Activated naive CD4-positive, alpha-beta T cell treated with anti-CD3 and anti-CD28 coated beads for 36 hours (primary cell): ENCODE measurements around the gene SLBP. TPM values are rescaled to one million over a fixed set of nuclear protein-coding genes. Genes with fewer than 3 reads are reported as not detected.
"Not testable (repeated sequence)": the region's sequence is repeated elsewhere in the genome, so short reads cannot be mapped to it uniquely, and the experiment has no call there.

Experiments
- CTCF ChIA-PET: fragments of 350-600 bp; sonication (Branson Sonifier 250); formaldehyde crosslinking; loops from one replicate; lab custom pipeline; 2021; ENCODE audit warnings: antibody characterized with exemption; lab: Charles Lee
- DNase-seq: peaks from one replicate; pipeline ENCODE4 v3.0.0-alpha.2; 2020
- H3K27ac Mint-ChIP-seq: one replicate; pipeline ENCODE4 v1.8.0; 2021; ENCODE audit warnings: mild to moderate bottlenecking, mixed read lengths
- H3K27me3 Mint-ChIP-seq: one replicate; pipeline ENCODE4 v1.8.0; 2021; ENCODE audit warnings: low read depth, mixed read lengths
- H3K36me3 Mint-ChIP-seq: one replicate; pipeline ENCODE4 v1.8.0; 2021; ENCODE audit warnings: low read depth, mixed read lengths
- H3K4me1 Mint-ChIP-seq: one replicate; pipeline ENCODE4 v1.8.0; 2021; ENCODE audit warnings: low read depth, mixed read lengths
- H3K4me3 Mint-ChIP-seq: one replicate; pipeline ENCODE4 v1.8.0; 2021; ENCODE audit warnings: mild to moderate bottlenecking, moderate library complexity, mixed read lengths
- H3K9me3 Mint-ChIP-seq: one replicate; pipeline ENCODE4 v1.8.0; 2021; ENCODE audit warnings: mixed read lengths
- intact Hi-C: fragments of 100-400 bp; cut with micrococcal nuclease; formaldehyde crosslinking; loops from one replicate; pipeline ENCODE4 v1.15.1; 2023
- total RNA-seq, 2 experiments: library from RNA; stranded (reverse); gene quantifications; one replicate each; pipeline ENCODE4 v1.2.3, GENCODE V29; 2021

SLBP gene
- total RNA-seq, 2 experiments from 2014 or later, result 75.4 to 77.1 TPM

GRCh38 chr4:1714303-1715001 is 2.3 kb upstream of the SLBP start:
- peak overlapping the region; percentile 98 for H3K4me3 Mint-ChIP-seq

GRCh38 chr4:1713003-1713851 is 1.1 kb upstream of the SLBP start:
- Mint-ChIP-seq H3K27me3 (no peaks in the 10 kb centered on the region), H3K4me3 (peak overlapping the region; percentile 98), H3K9me3 (no peaks in the 10 kb centered on the region), H3K4me1 (peaks cover 67% of the 10 kb centered on the region), H3K36me3 (peaks cover 56% of the 10 kb centered on the region), H3K27ac (peak overlapping the region; percentile 94)
- intact Hi-C loops, result loop anchor here (2.0 to 5.0 kb wide), 7 partner anchors 14 to 550 kb away; partner anchors contain the start of genes CTBP1, HAUS3, MXD4 and NSD2
- no peak for DNase-seq
- CTCF ChIA-PET, result interaction anchor here (1.0 to 7.3 kb wide), 4 partner anchors 8 to 19 kb away, joined by 3 to 77 read pairs (median 4); partner anchors contain the start of genes TACC3 and TMEM129

More at GRCh38 chr4:1714303-1715001, 2.3 kb upstream of the SLBP start:
- DNase-seq, result no peak
- H3K36me3 Mint-ChIP-seq, result peaks cover 48% of the 10 kb centered on the region
- CTCF ChIA-PET, result interaction anchor here (1.0 to 7.3 kb wide), 3 partner anchors 10 to 20 kb away, joined by 3 to 77 read pairs (median 6); no protein-coding TSS in a partner anchor
- H3K27ac Mint-ChIP-seq, result peak overlapping the region; percentile 94
- intact Hi-C loops, result loop anchor here (5.0 kb wide), 2 partner anchors 132 to 528 kb away; partner anchors contain the start of genes HAUS3 and POLN
- H3K9me3 Mint-ChIP-seq, result no peaks in the 10 kb centered on the region
- H3K27me3 Mint-ChIP-seq, result no peaks in the 10 kb centered on the region
- H3K4me1 Mint-ChIP-seq, result peaks cover 62% of the 10 kb centered on the region

DNA sequence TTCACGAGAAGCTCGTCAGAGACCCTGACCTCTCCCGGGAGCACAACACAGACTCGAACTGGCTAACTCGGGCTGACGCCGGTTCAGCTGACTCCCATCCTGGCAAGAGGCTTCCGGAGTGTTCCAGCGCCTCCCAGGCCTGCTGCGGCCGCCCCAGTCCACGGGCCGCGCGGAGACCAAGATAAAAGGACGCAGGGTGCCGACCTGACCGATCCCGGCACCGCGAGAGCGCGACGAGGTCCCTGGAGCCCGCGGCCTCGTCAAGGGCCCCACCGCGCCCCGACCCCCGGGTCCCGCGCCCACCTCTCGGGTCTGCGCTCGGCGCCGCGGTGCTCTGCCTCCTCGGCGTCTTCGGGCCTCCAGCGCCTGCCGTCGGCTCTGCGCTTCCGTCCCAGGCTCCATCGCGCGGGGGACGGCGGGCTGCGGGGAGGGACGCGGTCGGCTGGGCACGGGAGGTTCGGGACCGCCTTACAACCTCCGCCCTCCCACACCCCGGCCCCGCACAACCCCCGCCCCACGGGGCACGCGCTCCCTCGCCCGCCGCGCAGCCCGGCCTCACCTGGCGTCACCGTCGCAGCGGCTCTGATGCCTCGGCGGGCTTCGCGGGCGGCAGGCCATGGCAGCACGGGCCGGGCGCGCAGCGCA is 426 bp downstream of the SLBP start:
- H3K9me3 Mint-ChIP-seq, result no peaks in the 10 kb centered on the region
- CTCF ChIA-PET, result interaction anchor here (1.3 to 7.3 kb wide), 2 partner anchors 9 to 17 kb away, joined by 3 to 77 read pairs; partner anchors contain the start of genes TACC3 and TMEM129
- peaks cover 68% of the 10 kb centered on the region for H3K4me1 Mint-ChIP-seq
- peak overlapping the region; percentile 91 for H3K4me3 Mint-ChIP-seq
- H3K27ac Mint-ChIP-seq, result peak overlapping the region; percentile 85
- intact Hi-C loops, result loop anchor here (1.0 to 5.0 kb wide), 11 partner anchors 10 to 551 kb away; partner anchors contain the start of genes CTBP1, FAM53A, HAUS3 and LETM1
- peak; percentile 54 for DNase-seq
- H3K36me3 Mint-ChIP-seq, result peaks cover 60% of the 10 kb centered on the region
- H3K27me3 Mint-ChIP-seq, result no peaks in the 10 kb centered on the region

GRCh38 chr4:1711055-1711570 is 1.0 kb downstream of the SLBP start:
- Mint-ChIP-seq H3K27ac (peak overlapping the region; percentile 85), H3K27me3 (no peaks in the 10 kb centered on the region), H3K4me1 (peaks cover 67% of the 10 kb centered on the region), H3K36me3 (peaks cover 64% of the 10 kb centered on the region), H3K9me3 (no peaks in the 10 kb centered on the region), H3K4me3 (peak overlapping the region; percentile 91)
- no peak for DNase-seq
- intact Hi-C loops, result loop anchor here (1.0 to 5.0 kb wide), 3 partner anchors 18 to 531 kb away; partner anchors contain the start of genes HAUS3 and POLN
- CTCF ChIA-PET, result interaction anchor here (7.3 kb wide), 1 partner anchor 17 kb away, joined by 77 read pairs; no protein-coding TSS in a partner anchor

- H3K4me3 Mint-ChIP-seq, result no peak overlapping the region
- no peak for DNase-seq
- CTCF ChIA-PET, result interaction anchor here (0.6 to 7.3 kb wide), 5 partner anchors 14 to 506 kb away, joined by 3 to 77 read pairs (median 3); no protein-coding TSS in a partner anchor
- H3K9me3 Mint-ChIP-seq, result no peaks in the 10 kb centered on the region
- H3K27me3 Mint-ChIP-seq, result no peaks in the 10 kb centered on the region
- peaks cover 63% of the 10 kb centered on the region for H3K4me1 Mint-ChIP-seq
- intact Hi-C loops, result no loop called here
- H3K27ac Mint-ChIP-seq, result no peak overlapping the region
- peaks cover 60% of the 10 kb centered on the region for H3K36me3 Mint-ChIP-seq
These were observed 3.5 kb downstream of the SLBP start for GRCh38 chr4:1708581-1708980.

DNA sequence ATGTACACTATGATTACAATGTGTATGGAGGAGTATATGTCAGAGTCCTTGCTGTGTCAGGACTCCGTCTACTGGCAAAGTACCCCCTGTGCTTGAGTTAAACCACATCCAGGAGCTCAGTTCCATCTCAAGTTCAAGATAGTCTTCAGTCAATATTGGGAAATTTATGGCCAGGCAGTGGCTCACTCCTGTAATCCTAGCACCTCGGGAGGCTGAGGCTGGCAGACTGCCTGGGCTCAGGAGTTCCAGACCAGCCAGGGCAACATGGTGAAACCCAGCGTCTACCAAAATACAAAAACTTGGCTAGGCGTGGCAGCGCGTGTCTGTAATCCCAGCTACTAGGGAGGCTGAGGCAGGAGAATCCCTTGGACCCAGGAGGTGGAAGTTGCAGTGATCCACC is 5.8 kb downstream of the SLBP start:
- Mint-ChIP-seq H3K27ac (no peak overlapping the region), H3K4me1 (peaks cover 73% of the 10 kb centered on the region), H3K36me3 (peaks cover 64% of the 10 kb centered on the region), H3K9me3 (no peaks in the 10 kb centered on the region), H3K27me3 (no peaks in the 10 kb centered on the region), H3K4me3 (no peak overlapping the region)
- no peak for DNase-seq
- intact Hi-C loops, result no loop called here
- CTCF ChIA-PET, result interaction anchor here (1.2 kb wide), 1 partner anchor 13 kb away, joined by 7 read pairs; no protein-coding TSS in a partner anchor

DNA sequence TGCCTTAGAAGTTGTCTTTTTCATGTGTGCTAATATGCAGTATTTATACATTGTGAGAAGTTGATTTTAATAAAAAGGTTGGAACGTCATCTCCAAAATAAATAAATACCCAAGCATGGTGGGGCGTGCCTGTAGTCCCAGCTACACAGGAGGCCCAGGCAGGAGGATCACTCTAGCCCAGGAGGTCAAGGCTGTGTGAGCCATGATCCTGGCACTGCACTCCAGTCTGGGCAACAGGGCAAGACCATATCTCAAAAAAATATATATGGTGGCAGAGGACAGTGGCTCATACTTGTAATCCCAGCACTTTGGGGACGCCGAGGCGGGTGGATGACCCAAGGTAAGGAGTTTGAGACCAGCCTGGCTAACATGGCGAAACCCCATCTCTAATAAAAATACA is 6.4 kb downstream of the SLBP start:
- H3K36me3 Mint-ChIP-seq, result peaks cover 60% of the 10 kb centered on the region

DNA sequence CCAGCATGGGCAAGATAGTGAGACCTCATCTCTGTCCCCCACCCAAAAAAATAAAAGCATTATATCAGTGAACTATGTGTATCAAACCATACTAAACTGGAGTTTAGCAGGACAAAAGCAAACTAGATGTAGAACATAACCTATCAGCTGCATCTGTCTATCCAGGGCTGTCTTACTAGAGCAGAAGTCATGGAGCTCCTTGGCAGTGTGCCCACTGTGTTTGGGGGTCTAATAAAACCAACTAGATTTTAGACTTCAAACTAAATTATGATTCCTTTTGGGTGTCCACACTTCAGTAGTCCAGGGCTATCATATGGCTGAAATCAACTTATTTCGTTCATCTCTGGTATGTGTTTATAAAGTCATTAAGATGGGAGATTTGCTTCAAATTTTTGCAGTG is 8.3 kb downstream of the SLBP start:
- Mint-ChIP-seq H3K4me1 (peaks cover 50% of the 10 kb centered on the region), H3K27ac (no peak overlapping the region), H3K9me3 (no peaks in the 10 kb centered on the region), H3K27me3 (no peaks in the 10 kb centered on the region), H3K4me3 (no peak overlapping the region), H3K36me3 (peaks cover 52% of the 10 kb centered on the region)
- CTCF ChIA-PET, result interaction anchor here (0.5 to 4.3 kb wide), 2 partner anchors 10 to 14 kb away, joined by 3 to 39 read pairs; no protein-coding TSS in a partner anchor
- DNase-seq, result no peak
- intact Hi-C loops, result no loop called here

More for the DNA sequence above, 6.4 kb downstream of the SLBP start:
- H3K27ac Mint-ChIP-seq, result no peak overlapping the region
- H3K9me3 Mint-ChIP-seq, result no peaks in the 10 kb centered on the region
- no peaks in the 10 kb centered on the region for H3K27me3 Mint-ChIP-seq
- no peak overlapping the region for H3K4me3 Mint-ChIP-seq
- DNase-seq, result no peak
- intact Hi-C loops, result no loop called here
- peaks cover 69% of the 10 kb centered on the region for H3K4me1 Mint-ChIP-seq
- CTCF ChIA-PET, result interaction anchor here (1.2 to 4.3 kb wide), 2 partner anchors 12 kb away, joined by 7 to 39 read pairs; no protein-coding TSS in a partner anchor

DNA sequence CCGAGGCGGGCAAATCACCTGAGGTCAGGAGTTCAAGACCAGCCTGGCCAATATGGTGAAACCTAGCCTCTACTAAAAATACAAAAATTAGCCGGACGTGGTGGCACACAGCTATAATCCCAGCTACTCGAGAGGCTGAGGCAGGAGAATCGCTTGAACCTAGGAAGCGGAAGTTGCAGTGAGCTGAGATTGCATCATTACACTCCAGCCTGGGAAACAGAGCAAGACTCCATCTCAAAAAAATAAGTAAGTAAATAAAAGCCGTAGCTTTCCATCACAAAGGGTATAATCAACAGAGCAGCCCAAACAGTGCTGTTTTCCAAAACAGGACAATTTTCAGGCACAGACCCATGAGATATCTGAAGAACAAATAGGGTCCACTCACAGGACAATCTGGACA is 10.4 kb downstream of the SLBP start:
- CTCF ChIA-PET, result interaction anchor here (0.6 to 4.3 kb wide), 3 partner anchors 8 to 215 kb away, joined by 3 to 39 read pairs (median 3); no protein-coding TSS in a partner anchor
- Mint-ChIP-seq H3K36me3 (peaks cover 49% of the 10 kb centered on the region), H3K4me1 (peaks cover 39% of the 10 kb centered on the region)
- intact Hi-C loops, H3K27me3 Mint-ChIP-seq, H3K27ac Mint-ChIP-seq, H3K9me3 Mint-ChIP-seq, DNase-seq, H3K4me3 Mint-ChIP-seq: not testable (repeated sequence)

DNA sequence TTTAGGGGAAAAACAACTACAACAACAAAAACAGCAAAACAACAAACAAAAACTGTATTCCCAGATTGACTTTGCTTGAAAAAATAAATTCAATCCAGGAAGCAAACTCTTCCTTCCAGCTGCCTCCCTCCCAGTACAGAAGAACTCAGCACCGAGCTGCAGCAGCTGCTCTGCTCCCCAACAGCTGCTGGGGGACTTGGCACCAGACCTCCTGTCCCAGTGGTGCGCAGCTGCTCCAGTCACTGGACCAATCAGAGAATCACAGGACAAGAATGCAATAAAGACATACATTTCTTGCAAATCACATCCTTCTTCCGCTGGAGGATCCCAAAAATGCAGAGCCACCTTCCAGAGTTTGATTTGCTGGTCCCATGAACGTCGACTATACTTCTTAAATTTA is 16.2 kb downstream of the SLBP start:
- Mint-ChIP-seq H3K4me3 (no peak overlapping the region), H3K4me1 (peaks cover 3% of the 10 kb centered on the region), H3K36me3 (peaks cover 55% of the 10 kb centered on the region), H3K27me3 (no peaks in the 10 kb centered on the region), H3K27ac (no peak overlapping the region), H3K9me3 (no peaks in the 10 kb centered on the region)
- intact Hi-C loops, result no loop called here
- CTCF ChIA-PET, result interaction anchor here (1.7 to 4.4 kb wide), 2 partner anchors 15 to 29 kb away, joined by 3 to 77 read pairs; partner anchors contain the start of gene SLBP
- no peak for DNase-seq
